ENCODE measurements around the gene FAM78B. TPM values are rescaled to one million over a fixed set of nuclear protein-coding genes. Genes with fewer than 3 reads are reported as not detected.

Gene FAM78B
- total and polyA plus RNA-seq, 9 donors = 0.64 to 2.6 (median 1.4) TPM

DNA sequence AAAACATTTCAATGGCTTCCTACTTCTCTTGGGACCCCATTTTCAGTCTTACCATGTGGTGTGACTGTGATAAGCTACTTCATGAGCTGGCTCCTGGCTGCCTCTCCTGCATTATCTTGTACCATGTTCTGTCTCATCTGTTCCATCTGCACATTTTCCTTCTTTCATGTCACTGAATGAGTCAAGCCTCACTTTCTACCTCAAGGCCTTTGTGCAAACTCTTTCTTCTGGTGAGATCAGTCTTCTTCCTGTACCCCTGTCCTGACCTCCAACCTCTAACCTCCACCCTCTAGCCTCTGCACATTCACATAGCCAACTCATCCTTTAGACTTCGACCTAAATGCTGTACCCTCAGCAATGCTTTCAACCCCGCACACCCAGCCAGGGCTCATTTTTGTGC is 9.6 kb upstream of the FAM78B start:
- intact Hi-C loops (cut with DNase I) = no loop called here
- WGBS, 3 donors = 79 to 89% (median 79%) methylated on average over 2 of the region's 2 CpGs
- Histone ChIP-seq H3K4me1 (ENCODE audit: insufficient read depth) (no peaks in the 10 kb centered on the region), H3K27me3 (no peaks in the 10 kb centered on the region), H3K4me3 (no peak overlapping the region), H3K27ac (no peak overlapping the region), H3K9me3 (no peaks in the 10 kb centered on the region), H3K36me3 (no peaks in the 10 kb centered on the region)
- TF ChIP-seq EP300 (IDR thresholded peaks at IDR 0.05) = no peak
- TF ChIP-seq POLR2A (IDR thresholded peaks at IDR 0.05) = no peak
- TF ChIP-seq, protein P1, sequence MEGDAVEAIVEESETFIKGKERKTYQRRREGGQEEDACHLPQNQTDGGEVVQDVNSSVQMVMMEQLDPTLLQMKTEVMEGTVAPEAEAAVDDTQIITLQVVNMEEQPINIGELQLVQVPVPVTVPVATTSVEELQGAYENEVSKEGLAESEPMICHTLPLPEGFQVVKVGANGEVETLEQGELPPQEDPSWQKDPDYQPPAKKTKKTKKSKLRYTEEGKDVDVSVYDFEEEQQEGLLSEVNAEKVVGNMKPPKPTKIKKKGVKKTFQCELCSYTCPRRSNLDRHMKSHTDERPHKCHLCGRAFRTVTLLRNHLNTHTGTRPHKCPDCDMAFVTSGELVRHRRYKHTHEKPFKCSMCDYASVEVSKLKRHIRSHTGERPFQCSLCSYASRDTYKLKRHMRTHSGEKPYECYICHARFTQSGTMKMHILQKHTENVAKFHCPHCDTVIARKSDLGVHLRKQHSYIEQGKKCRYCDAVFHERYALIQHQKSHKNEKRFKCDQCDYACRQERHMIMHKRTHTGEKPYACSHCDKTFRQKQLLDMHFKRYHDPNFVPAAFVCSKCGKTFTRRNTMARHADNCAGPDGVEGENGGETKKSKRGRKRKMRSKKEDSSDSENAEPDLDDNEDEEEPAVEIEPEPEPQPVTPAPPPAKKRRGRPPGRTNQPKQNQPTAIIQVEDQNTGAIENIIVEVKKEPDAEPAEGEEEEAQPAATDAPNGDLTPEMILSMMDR (IDR thresholded peaks at IDR 0.05) = no peak
- no peak for DNase-seq

DNA sequence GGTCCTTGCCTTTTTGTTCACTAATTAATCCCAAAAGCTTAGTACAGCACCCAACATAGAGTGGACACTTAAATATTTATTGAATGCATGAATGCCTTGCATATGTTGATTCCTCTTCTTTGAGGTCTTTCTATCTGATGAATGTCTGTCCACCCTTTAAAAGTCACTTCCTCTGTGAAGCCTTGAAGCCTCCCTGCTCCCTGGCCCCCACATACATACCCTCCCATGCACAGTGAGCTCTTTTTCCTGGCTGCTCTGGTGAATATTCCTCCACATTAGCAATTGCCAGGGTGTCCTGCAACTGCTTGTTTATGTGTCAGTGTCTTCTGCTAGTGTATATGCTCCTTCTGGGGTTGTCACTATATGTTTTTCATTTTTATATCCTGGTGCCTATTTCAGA is 8.2 kb upstream of the FAM78B start:
- no peaks in the 10 kb centered on the region for H3K9me3 ChIP-seq
- intact Hi-C loops (cut with DNase I) = no loop called here
- TF ChIP-seq EP300 (IDR thresholded peaks at IDR 0.05) (no peak), POLR2A (IDR thresholded peaks at IDR 0.05) (no peak)
- TF ChIP-seq, protein P1 (IDR thresholded peaks at IDR 0.05) = no peak
- no peak overlapping the region for H3K4me3 ChIP-seq
- no peaks in the 10 kb centered on the region for H3K36me3 ChIP-seq
- DNase-seq = no peak
- H3K27ac ChIP-seq = no peak overlapping the region
- H3K27me3 ChIP-seq = no peaks in the 10 kb centered on the region
- no peaks in the 10 kb centered on the region for H3K4me1 ChIP-seq (ENCODE audit: insufficient read depth)

DNA sequence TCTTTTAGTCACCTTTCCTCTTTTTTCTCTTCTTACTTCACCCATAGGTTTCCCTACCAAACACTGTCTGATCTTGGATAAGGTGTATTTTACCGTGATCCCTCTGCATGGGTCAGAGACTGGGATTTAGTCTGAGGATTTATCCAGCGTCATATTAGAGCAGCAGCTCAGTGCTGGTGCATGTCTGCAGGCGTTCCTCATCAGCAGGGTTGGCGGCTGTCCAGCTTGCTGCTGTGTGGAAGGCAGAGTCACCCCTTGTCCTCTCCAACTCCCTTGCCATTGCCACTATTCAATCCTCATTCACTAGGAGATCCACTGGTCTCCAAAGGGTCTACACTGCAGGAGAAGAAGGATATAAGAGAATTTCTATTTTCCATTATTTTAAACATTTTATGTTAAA is 7.3 kb upstream of the FAM78B start:
- Histone ChIP-seq H3K27me3 (no peaks in the 10 kb centered on the region), H3K4me3 (no peak overlapping the region), H3K36me3 (no peaks in the 10 kb centered on the region), H3K4me1 (ENCODE audit: insufficient read depth) (no peaks in the 10 kb centered on the region), H3K9me3 (no peaks in the 10 kb centered on the region), H3K27ac (no peak overlapping the region)
- WGBS, 3 donors = 48 to 55% (median 51%) methylated on average over 4 of the region's 4 CpGs
- no peak for DNase-seq
- TF ChIP-seq EP300 (IDR thresholded peaks at IDR 0.05) (no peak), POLR2A (IDR thresholded peaks at IDR 0.05) (no peak)
- TF ChIP-seq, protein P1 (IDR thresholded peaks at IDR 0.05) = no peak
- intact Hi-C loops (cut with DNase I) = no loop called here

DNA sequence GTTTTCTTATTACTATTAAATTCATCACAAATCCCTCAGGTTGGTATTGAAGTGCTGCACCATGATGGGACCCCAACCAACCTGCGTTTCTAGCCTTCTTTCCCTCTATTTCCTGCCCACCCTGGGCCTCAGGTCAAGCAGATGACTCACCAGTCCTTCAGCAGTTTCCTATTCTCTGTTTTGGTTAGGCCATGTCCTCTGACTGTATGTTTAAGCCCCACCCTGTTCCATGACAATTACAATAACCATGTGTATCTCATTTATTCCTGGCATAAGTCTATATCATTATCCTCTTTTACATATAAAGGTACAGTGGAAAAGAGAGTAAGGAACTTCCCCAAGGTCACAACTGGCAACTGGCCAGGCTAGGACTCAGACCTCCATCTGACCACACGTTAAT is 5.3 kb upstream of the FAM78B start:
- TF ChIP-seq POLR2A (IDR thresholded peaks at IDR 0.05) (no peak), EP300 (IDR thresholded peaks at IDR 0.05) (no peak)
- TF ChIP-seq, protein P1 (IDR thresholded peaks at IDR 0.05) = no peak
- H3K9me3 ChIP-seq = no peaks in the 10 kb centered on the region
- no peaks in the 10 kb centered on the region for H3K36me3 ChIP-seq
- intact Hi-C loops (cut with DNase I) = no loop called here
- H3K4me1 ChIP-seq (ENCODE audit: insufficient read depth) = no peaks in the 10 kb centered on the region
- WGBS, 3 donors = 25 to 38% (median 32%) methylated on average over 2 of the region's 2 CpGs
- DNase-seq = no peak
- no peak overlapping the region for H3K4me3 ChIP-seq
- no peak overlapping the region for H3K27ac ChIP-seq
- no peaks in the 10 kb centered on the region for H3K27me3 ChIP-seq

DNA sequence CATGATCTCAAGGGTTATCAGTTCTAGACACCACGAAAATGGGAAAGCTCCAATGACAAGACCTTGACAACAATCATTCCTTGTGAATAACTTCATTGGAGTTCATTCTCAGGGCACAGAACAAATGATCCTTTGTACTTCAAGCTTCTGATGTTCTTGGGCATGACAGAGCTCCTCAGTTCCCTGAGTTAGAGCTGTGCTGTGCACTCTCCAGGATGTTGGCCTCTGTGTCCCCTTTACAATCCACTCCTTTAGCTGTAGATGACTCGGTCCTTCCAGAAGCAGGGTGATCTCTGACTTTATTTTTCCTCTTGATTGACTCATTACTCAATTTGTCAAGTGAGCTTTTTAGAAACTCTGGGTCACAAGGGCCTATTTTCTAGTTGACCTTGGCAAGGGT is 3.9 kb upstream of the FAM78B start:
- Histone ChIP-seq H3K27ac (no peak overlapping the region), H3K27me3 (no peaks in the 10 kb centered on the region), H3K9me3 (no peaks in the 10 kb centered on the region), H3K4me3 (no peak overlapping the region), H3K4me1 (ENCODE audit: insufficient read depth) (no peaks in the 10 kb centered on the region), H3K36me3 (no peaks in the 10 kb centered on the region)
- 55 to 62% (median 58%) methylated on average over 2 of the region's 2 CpGs for WGBS, 3 donors
- no peak for TF ChIP-seq EP300 (IDR thresholded peaks at IDR 0.05)
- TF ChIP-seq, protein P1 (IDR thresholded peaks at IDR 0.05) = no peak
- TF ChIP-seq POLR2A (IDR thresholded peaks at IDR 0.05) = no peak
- intact Hi-C loops (cut with DNase I) = no loop called here
- no peak for DNase-seq
